ENCODE measurements around the gene GARIN1A. TPM values are rescaled to one million over a fixed set of nuclear protein-coding genes. Genes with fewer than 3 reads are reported as not detected.
"Not testable (repeated sequence)": the region's sequence is repeated elsewhere in the genome, so short reads cannot be mapped to it uniquely, and the experiment has no call there.

Gene GARIN1A
- total and polyA plus RNA-seq, 2 experiments from 2014 or later = 0.67 to 1.7 TPM

DNA sequence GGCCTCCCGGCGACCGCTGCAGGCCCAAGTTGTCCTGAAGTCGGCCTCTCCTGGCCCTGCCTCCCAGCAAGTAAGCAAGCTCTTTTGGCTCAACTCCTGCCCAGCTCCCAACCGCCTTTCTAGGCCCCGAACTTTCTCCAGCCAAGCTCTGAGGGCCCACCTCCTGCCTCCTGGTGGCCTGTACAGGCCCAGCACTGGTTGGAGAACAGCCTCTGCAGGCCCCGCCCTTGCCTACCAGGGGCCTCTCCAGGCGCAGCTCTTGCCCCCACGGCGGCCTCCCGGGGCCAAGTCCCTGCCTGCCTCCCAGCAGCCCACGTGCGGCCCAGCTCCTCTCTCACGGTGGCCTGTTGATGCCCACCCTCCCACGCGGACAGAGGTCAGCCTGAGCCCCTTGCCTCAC lies 18.9 kb upstream of the GARIN1A start:
- H3K9me3 ChIP-seq (ENCODE audit: low read depth); H3K9me2 ChIP-seq (replicated peaks; ENCODE audit: insufficient read depth); H3K36me3 ChIP-seq (replicated peaks; ENCODE audit: insufficient read depth, low read depth); H2AFZ ChIP-seq; H3K79me2 ChIP-seq; H3K4me2 ChIP-seq; H3K4me1 ChIP-seq (ENCODE audit: insufficient read depth); H4K20me1 ChIP-seq (ENCODE audit: insufficient read depth, poor library complexity, severe bottlenecking); H3K27me3 ChIP-seq; DNase-seq (ENCODE audit: low spot score); H3K27ac ChIP-seq; H3K4me3 ChIP-seq: not testable (repeated sequence)
- 93% methylated on average over 10 of the region's 16 CpGs for WGBS (ENCODE audit: low lambda C conversion rate, missing lambda C conversion rate)

DNA sequence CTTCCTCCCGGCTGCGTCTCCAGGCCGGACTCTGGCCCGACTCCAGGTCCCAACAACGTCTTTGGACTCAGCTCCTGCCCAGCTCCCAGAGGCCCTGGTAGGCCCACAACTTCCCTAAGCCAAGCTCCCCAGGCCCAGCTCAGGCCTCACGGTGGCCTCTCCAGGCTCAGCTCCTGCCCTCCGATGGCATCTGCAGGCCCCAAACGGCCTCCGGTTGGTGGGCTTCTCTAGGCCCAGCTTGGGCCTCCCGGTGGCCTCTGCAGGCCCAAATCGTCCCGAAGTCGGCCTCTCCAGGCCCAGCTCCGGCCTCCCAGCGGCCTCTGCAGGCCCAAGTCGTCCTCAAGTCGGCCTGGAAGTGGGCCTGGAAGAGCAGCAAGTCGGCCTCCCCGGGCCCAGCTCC lies 18.0 kb upstream of the GARIN1A start:
- H3K79me2 ChIP-seq; H3K27ac ChIP-seq; H4K20me1 ChIP-seq (ENCODE audit: insufficient read depth, poor library complexity, severe bottlenecking); H3K36me3 ChIP-seq (replicated peaks; ENCODE audit: insufficient read depth, low read depth); H3K9me2 ChIP-seq (replicated peaks; ENCODE audit: insufficient read depth); H3K9me3 ChIP-seq (ENCODE audit: low read depth); H3K4me3 ChIP-seq; H2AFZ ChIP-seq; DNase-seq (ENCODE audit: low spot score); H3K4me2 ChIP-seq; H3K27me3 ChIP-seq; H3K4me1 ChIP-seq (ENCODE audit: insufficient read depth): not testable (repeated sequence)
- WGBS (ENCODE audit: low lambda C conversion rate, missing lambda C conversion rate) = 94% methylated on average over 17 of the region's 19 CpGs

DNA sequence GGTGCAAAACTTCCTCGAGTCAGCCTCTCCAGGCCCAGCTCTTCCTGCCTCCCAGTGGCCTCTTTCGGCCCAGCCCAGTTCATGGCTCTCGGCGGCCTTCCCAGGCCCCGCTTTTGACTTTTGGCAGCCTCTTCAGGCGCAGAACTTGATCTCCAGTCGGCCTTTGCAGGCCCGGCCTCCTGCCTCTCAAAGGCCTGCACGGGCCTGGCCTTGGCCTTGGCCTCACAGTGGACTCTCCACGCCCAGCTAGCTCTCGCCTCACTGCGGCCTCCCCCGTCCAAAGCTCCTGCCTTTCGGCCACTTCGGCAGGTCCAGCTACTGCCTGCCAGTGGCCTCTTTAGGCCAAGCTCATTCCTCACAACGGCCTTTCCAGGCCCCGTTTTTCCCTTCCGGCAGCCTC lies 17.6 kb upstream of the GARIN1A start:
- H3K9me2 ChIP-seq (replicated peaks; ENCODE audit: insufficient read depth); H2AFZ ChIP-seq; H3K4me1 ChIP-seq (ENCODE audit: insufficient read depth); H3K4me3 ChIP-seq; H3K27me3 ChIP-seq; H3K27ac ChIP-seq; H4K20me1 ChIP-seq (ENCODE audit: insufficient read depth, poor library complexity, severe bottlenecking); H3K9me3 ChIP-seq (ENCODE audit: low read depth); H3K4me2 ChIP-seq; DNase-seq (ENCODE audit: low spot score); H3K79me2 ChIP-seq; H3K36me3 ChIP-seq (replicated peaks; ENCODE audit: insufficient read depth, low read depth): not testable (repeated sequence)
- 96% methylated on average over 18 of the region's 18 CpGs for WGBS (ENCODE audit: low lambda C conversion rate, missing lambda C conversion rate)

GRCh38 chr7:128658428-128658827 lies 13.7 kb upstream of the GARIN1A start:
- 97% methylated on average over 5 of the region's 5 CpGs for WGBS (ENCODE audit: low lambda C conversion rate, missing lambda C conversion rate)
- not testable (repeated sequence) for H3K4me1 ChIP-seq (ENCODE audit: insufficient read depth); H3K79me2 ChIP-seq; H3K9me3 ChIP-seq (ENCODE audit: low read depth); DNase-seq (ENCODE audit: low spot score); H4K20me1 ChIP-seq (ENCODE audit: insufficient read depth, poor library complexity, severe bottlenecking); H3K27ac ChIP-seq; H2AFZ ChIP-seq; H3K4me3 ChIP-seq; H3K4me2 ChIP-seq; H3K27me3 ChIP-seq; H3K9me2 ChIP-seq (replicated peaks; ENCODE audit: insufficient read depth); H3K36me3 ChIP-seq (replicated peaks; ENCODE audit: insufficient read depth, low read depth)

DNA sequence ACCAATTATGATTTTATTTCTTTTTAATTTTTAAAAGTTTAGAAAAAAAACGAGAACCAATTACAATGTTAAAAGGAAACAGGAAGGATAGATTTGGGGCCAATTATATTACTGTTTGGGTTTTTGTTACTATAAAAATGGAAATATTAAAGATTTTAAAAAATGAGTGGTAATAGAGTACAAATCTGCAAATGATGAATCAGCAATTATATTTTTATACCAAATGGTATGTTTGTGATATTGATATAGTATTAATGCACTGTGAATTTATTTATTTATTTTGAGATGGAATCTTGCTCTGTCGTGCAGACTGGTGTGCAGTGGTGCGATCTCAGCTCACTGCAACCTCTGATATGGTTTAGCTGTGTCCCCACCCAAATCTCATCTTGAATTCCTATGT lies 11.5 kb upstream of the GARIN1A start:
- H2AFZ ChIP-seq = no peak overlapping the region
- no peak for TF ChIP-seq EZH2 (IDR thresholded peaks at IDR 0.05; ENCODE audit: borderline replicate concordance)
- WGBS (ENCODE audit: low lambda C conversion rate, missing lambda C conversion rate) = 97% methylated on average over 3 of the region's 3 CpGs
- no peak for DNase-seq (ENCODE audit: low spot score)
- no peaks in the 10 kb centered on the region for H3K9me2 ChIP-seq (replicated peaks; ENCODE audit: insufficient read depth)
- H4K20me1 ChIP-seq (ENCODE audit: insufficient read depth, poor library complexity, severe bottlenecking) = no peaks in the 10 kb centered on the region
- H3K4me3 ChIP-seq = no peak overlapping the region
- no peaks in the 10 kb centered on the region for H3K79me2 ChIP-seq
- H3K27ac ChIP-seq = no peak overlapping the region
- H3K36me3 ChIP-seq (replicated peaks; ENCODE audit: insufficient read depth, low read depth) = no peaks in the 10 kb centered on the region
- H3K4me2 ChIP-seq = no peak overlapping the region
- peaks cover 6% of the 10 kb centered on the region for H3K9me3 ChIP-seq (ENCODE audit: low read depth)
- H3K27me3 ChIP-seq = no peaks in the 10 kb centered on the region
- no peaks in the 10 kb centered on the region for H3K4me1 ChIP-seq (ENCODE audit: insufficient read depth)

DNA sequence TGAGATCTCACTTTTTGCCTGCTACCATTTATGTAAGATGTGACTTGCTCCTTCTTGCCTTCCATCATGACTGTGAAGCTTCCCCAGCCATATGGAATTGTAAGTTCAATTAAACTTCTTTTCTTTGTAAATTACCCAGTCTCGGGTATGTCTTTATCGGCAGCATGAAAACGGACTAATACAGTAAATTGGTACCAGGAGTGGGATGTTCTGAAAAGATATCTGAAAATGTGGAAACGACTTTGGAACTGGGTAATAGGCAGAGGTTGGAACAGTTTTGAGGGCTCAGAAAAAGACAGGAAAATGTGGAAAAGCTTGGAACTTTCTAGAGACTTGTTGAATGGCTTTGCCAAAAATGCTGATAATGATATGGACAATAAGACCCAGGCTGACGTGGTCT lies 10.6 kb upstream of the GARIN1A start:
- no peaks in the 10 kb centered on the region for H3K27me3 ChIP-seq
- peaks cover 6% of the 10 kb centered on the region for H3K9me3 ChIP-seq (ENCODE audit: low read depth)
- H2AFZ ChIP-seq = no peak overlapping the region
- TF ChIP-seq, protein P1, sequence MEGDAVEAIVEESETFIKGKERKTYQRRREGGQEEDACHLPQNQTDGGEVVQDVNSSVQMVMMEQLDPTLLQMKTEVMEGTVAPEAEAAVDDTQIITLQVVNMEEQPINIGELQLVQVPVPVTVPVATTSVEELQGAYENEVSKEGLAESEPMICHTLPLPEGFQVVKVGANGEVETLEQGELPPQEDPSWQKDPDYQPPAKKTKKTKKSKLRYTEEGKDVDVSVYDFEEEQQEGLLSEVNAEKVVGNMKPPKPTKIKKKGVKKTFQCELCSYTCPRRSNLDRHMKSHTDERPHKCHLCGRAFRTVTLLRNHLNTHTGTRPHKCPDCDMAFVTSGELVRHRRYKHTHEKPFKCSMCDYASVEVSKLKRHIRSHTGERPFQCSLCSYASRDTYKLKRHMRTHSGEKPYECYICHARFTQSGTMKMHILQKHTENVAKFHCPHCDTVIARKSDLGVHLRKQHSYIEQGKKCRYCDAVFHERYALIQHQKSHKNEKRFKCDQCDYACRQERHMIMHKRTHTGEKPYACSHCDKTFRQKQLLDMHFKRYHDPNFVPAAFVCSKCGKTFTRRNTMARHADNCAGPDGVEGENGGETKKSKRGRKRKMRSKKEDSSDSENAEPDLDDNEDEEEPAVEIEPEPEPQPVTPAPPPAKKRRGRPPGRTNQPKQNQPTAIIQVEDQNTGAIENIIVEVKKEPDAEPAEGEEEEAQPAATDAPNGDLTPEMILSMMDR (IDR thresholded peaks at IDR 0.05; ENCODE audit: poor library complexity) = no peak
- TF ChIP-seq EZH2 (IDR thresholded peaks at IDR 0.05; ENCODE audit: borderline replicate concordance) (no peak), EZH2phosphoT487 (IDR thresholded peaks at IDR 0.05; ENCODE audit: low read depth, severe bottlenecking, unreplicated experiment) (no peak)
- WGBS (ENCODE audit: low lambda C conversion rate, missing lambda C conversion rate) = 98% methylated on average over 5 of the region's 5 CpGs
- no peaks in the 10 kb centered on the region for H3K79me2 ChIP-seq
- no peaks in the 10 kb centered on the region for H3K36me3 ChIP-seq (replicated peaks; ENCODE audit: insufficient read depth, low read depth)
- H3K4me2 ChIP-seq = no peak overlapping the region
- H3K4me3 ChIP-seq = no peak overlapping the region
- no peak for DNase-seq (ENCODE audit: low spot score)
- H3K4me1 ChIP-seq (ENCODE audit: insufficient read depth) = no peaks in the 10 kb centered on the region
- no peaks in the 10 kb centered on the region for H4K20me1 ChIP-seq (ENCODE audit: insufficient read depth, poor library complexity, severe bottlenecking)
- no peak overlapping the region for H3K27ac ChIP-seq
- no peaks in the 10 kb centered on the region for H3K9me2 ChIP-seq (replicated peaks; ENCODE audit: insufficient read depth)
